GM23338 (cell line): ENCODE data around the gene STON2. TPM values are rescaled to one million over a fixed set of nuclear protein-coding genes. Genes with fewer than 3 reads are reported as not detected.

Experiments used
- ATAC-seq: fragments of 200-7000 bp; cut with Tn5 transposase; 3 replicates; pipeline ENCODE4 v1.9.1; 2020
- DNase-seq: peaks from one replicate; pipeline ENCODE4 v3.0.0-alpha.2; 2015; ENCODE audit warnings: low spot score
- H2AFZ ChIP-seq: fragments of 200-600 bp; sonication (generic); 2 replicates; pipeline ENCODE4 v1.8.0; 2016; ENCODE audit warnings: antibody characterized with exemption, mild to moderate bottlenecking, moderate library complexity
- H3F3A ChIP-seq: fragments of 200-600 bp; sonication (generic); replicated peaks from 2 replicates; pipeline ENCODE4 v1.8.0; 2017; ENCODE audit warnings: antibody characterized with exemption, mixed run types, low read depth
- H3K27ac ChIP-seq: fragments of 200-600 bp; sonication (generic); 2 replicates; pipeline ENCODE4 v1.6.1; 2016; ENCODE audit warnings: low read depth
- H3K27me3 ChIP-seq: fragments of 200-600 bp; sonication (generic); 2 replicates; pipeline ENCODE4 v1.8.0; 2016; ENCODE audit warnings: mild to moderate bottlenecking, mixed run types, moderate library complexity; ENCODE audit not compliant: insufficient read depth
- H3K36me3 ChIP-seq: fragments of 200-600 bp; sonication (generic); 2 replicates; pipeline ENCODE4 v1.8.0; 2016; ENCODE audit warnings: mild to moderate bottlenecking; ENCODE audit not compliant: insufficient read depth
- H3K4me1 ChIP-seq: fragments of 200-600 bp; sonication (generic); 2 replicates; pipeline ENCODE4 v1.8.0; 2016; ENCODE audit warnings: mild to moderate bottlenecking, moderate library complexity; ENCODE audit not compliant: insufficient read depth
- H3K4me2 ChIP-seq: fragments of 200-600 bp; sonication (generic); 2 replicates; pipeline ENCODE4 v1.7.1; 2017; ENCODE audit warnings: mixed run types
- H3K4me3 ChIP-seq: fragments of 200-600 bp; sonication (generic); 2 replicates; pipeline ENCODE4 v1.6.1; 2016; ENCODE audit warnings: mixed run types
- H3K79me2 ChIP-seq: fragments of 200-600 bp; sonication (generic); replicated peaks from 2 replicates; pipeline ENCODE4 v1.8.0; 2017; ENCODE audit warnings: mild to moderate bottlenecking; ENCODE audit not compliant: insufficient read depth
- H3K9me2 ChIP-seq: fragments of 200-600 bp; sonication (generic); 2 replicates; pipeline ENCODE4 v1.8.0; 2017; ENCODE audit not compliant: insufficient read depth
- H4K20me1 ChIP-seq: fragments of 200-600 bp; sonication (generic); replicated peaks from 2 replicates; pipeline ENCODE4 v1.8.0; 2017; ENCODE audit warnings: mild to moderate bottlenecking; ENCODE audit not compliant: insufficient read depth
- H3K27ac Mint-ChIP-seq: 2 replicates; pipeline ENCODE4 v1.8.0; 2020; ENCODE audit warnings: inconsistent platforms, mild to moderate bottlenecking, moderate library complexity, mixed read lengths
- H3K27me3 Mint-ChIP-seq: 3 replicates; pipeline ENCODE4 v1.8.0; 2022; ENCODE audit warnings: low read depth, mild to moderate bottlenecking, moderate library complexity, mixed read lengths, inconsistent platforms; ENCODE audit not compliant: insufficient read depth, poor library complexity
- H3K36me3 Mint-ChIP-seq: 3 replicates; pipeline ENCODE4 v1.8.0; 2021; ENCODE audit warnings: low read depth, mild to moderate bottlenecking, inconsistent platforms, moderate library complexity, mixed read lengths
- H3K4me1 Mint-ChIP-seq: 3 replicates; pipeline ENCODE4 v1.8.0; 2020; ENCODE audit warnings: mild to moderate bottlenecking, inconsistent platforms, mixed read lengths
- H3K4me3 Mint-ChIP-seq: 3 replicates; pipeline ENCODE4 v1.8.0; 2021; ENCODE audit warnings: moderate library complexity, mild to moderate bottlenecking, inconsistent platforms, mixed read lengths
- H3K9me3 Mint-ChIP-seq: 3 replicates; pipeline ENCODE4 v1.8.0; 2020; ENCODE audit warnings: moderate library complexity, mild to moderate bottlenecking, inconsistent platforms, mixed read lengths
- CREB1 ChIP-seq: fragments of 250-450 bp; sonication (Bioruptor Pico); IDR thresholded peaks from 2 replicates; pipeline ENCODE4 v1.5.0; 2020; ENCODE audit warnings: low read depth, mild to moderate bottlenecking, moderate library complexity
- EZH2phosphoT487 ChIP-seq: fragments of 200-600 bp; sonication (generic); IDR thresholded peaks from one replicate; pipeline ENCODE4 v1.8.1; 2018; ENCODE audit warnings: antibody characterized with exemption; ENCODE audit not compliant: unreplicated experiment
- JUNB ChIP-seq: IDR thresholded peaks from one replicate; pipeline ENCODE4 v1.6.1; 2016; ENCODE audit warnings: antibody characterized with exemption; ENCODE audit not compliant: unreplicated experiment
- POLR2AphosphoS5 ChIP-seq: IDR thresholded peaks from 2 replicates; pipeline ENCODE4 v1.6.1; 2016; ENCODE audit warnings: antibody characterized with exemption, low read depth
- STAT1 ChIP-seq: IDR thresholded peaks from one replicate; pipeline ENCODE4 v1.6.1; 2016; ENCODE audit warnings: antibody characterized with exemption; ENCODE audit not compliant: unreplicated experiment
- ZNF114 ChIP-seq: fragments of 250-450 bp; sonication (Bioruptor Pico); IDR thresholded peaks from 2 replicates; pipeline ENCODE4 v1.5.0; 2020; ENCODE audit warnings: mild to moderate bottlenecking, moderate library complexity
- polyA plus RNA-seq: library from polyadenylated mRNA; unstranded; fragments of >200 nt; fragmentation: Nextera tagmentation; extraction: Ambion mirVana; gene quantifications from 2 replicates; pipeline ENCODE4 v1.2.1, GENCODE V29; 2016
- total RNA-seq: library from RNA; depleted of rRNA; stranded (reverse); fragments of >200 nt; shearing (Covaris generic); gene quantifications from 2 replicates; pipeline ENCODE4 v1.2.3, GENCODE V29; 2014
- TF ChIP-seq, protein P1 (sequence below): fragments of 250-450 bp; sonication (Bioruptor Pico); IDR thresholded peaks from 2 replicates; pipeline ENCODE4 v1.5.0; 2020; ENCODE audit warnings: mild to moderate bottlenecking, moderate library complexity
- TF ChIP-seq, protein P2 (sequence below), 2 experiments: fragments of 200-600 bp in 1 of 2; sonication (generic) in 1 of 2; conservative IDR thresholded peaks; 2 replicates each; pipeline versions ENCODE4 v1.5.1 to v1.6.1; 2016 to 2017; ENCODE audit warnings: antibody characterized with exemption in 2 of 2, low read depth in 2 of 2, mild to moderate bottlenecking in 2 of 2, moderate library complexity in 1 of 2
- TF ChIP-seq, protein P3 (sequence below): IDR thresholded peaks from one replicate; pipeline ENCODE4 v1.6.1; 2018; ENCODE audit warnings: antibody characterized with exemption; ENCODE audit not compliant: unreplicated experiment

Gene STON2
- total and polyA plus RNA-seq, 2 experiments from 2014 or later, result 8.2 to 71.0 TPM

DNA sequence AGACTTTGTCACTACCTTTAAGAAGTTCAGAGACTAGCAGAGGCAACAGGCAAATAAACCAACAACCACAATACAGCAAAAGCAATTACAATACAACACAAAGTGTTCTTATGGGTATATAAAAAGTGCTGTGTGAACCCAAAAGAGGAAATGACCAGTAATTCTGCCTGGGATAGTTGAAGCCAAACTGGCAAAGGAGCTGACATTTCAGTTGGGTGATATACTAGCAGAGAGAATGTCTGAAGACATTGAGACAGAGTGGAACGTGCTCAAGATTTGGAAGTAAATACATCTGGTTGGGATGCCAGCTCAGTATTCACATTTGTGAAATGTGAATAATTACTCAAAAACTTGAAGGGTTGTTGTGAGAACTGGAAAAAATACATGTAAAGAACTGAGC, 98.8 kb downstream of the STON2 start (continued):
- TF ChIP-seq, protein P1, sequence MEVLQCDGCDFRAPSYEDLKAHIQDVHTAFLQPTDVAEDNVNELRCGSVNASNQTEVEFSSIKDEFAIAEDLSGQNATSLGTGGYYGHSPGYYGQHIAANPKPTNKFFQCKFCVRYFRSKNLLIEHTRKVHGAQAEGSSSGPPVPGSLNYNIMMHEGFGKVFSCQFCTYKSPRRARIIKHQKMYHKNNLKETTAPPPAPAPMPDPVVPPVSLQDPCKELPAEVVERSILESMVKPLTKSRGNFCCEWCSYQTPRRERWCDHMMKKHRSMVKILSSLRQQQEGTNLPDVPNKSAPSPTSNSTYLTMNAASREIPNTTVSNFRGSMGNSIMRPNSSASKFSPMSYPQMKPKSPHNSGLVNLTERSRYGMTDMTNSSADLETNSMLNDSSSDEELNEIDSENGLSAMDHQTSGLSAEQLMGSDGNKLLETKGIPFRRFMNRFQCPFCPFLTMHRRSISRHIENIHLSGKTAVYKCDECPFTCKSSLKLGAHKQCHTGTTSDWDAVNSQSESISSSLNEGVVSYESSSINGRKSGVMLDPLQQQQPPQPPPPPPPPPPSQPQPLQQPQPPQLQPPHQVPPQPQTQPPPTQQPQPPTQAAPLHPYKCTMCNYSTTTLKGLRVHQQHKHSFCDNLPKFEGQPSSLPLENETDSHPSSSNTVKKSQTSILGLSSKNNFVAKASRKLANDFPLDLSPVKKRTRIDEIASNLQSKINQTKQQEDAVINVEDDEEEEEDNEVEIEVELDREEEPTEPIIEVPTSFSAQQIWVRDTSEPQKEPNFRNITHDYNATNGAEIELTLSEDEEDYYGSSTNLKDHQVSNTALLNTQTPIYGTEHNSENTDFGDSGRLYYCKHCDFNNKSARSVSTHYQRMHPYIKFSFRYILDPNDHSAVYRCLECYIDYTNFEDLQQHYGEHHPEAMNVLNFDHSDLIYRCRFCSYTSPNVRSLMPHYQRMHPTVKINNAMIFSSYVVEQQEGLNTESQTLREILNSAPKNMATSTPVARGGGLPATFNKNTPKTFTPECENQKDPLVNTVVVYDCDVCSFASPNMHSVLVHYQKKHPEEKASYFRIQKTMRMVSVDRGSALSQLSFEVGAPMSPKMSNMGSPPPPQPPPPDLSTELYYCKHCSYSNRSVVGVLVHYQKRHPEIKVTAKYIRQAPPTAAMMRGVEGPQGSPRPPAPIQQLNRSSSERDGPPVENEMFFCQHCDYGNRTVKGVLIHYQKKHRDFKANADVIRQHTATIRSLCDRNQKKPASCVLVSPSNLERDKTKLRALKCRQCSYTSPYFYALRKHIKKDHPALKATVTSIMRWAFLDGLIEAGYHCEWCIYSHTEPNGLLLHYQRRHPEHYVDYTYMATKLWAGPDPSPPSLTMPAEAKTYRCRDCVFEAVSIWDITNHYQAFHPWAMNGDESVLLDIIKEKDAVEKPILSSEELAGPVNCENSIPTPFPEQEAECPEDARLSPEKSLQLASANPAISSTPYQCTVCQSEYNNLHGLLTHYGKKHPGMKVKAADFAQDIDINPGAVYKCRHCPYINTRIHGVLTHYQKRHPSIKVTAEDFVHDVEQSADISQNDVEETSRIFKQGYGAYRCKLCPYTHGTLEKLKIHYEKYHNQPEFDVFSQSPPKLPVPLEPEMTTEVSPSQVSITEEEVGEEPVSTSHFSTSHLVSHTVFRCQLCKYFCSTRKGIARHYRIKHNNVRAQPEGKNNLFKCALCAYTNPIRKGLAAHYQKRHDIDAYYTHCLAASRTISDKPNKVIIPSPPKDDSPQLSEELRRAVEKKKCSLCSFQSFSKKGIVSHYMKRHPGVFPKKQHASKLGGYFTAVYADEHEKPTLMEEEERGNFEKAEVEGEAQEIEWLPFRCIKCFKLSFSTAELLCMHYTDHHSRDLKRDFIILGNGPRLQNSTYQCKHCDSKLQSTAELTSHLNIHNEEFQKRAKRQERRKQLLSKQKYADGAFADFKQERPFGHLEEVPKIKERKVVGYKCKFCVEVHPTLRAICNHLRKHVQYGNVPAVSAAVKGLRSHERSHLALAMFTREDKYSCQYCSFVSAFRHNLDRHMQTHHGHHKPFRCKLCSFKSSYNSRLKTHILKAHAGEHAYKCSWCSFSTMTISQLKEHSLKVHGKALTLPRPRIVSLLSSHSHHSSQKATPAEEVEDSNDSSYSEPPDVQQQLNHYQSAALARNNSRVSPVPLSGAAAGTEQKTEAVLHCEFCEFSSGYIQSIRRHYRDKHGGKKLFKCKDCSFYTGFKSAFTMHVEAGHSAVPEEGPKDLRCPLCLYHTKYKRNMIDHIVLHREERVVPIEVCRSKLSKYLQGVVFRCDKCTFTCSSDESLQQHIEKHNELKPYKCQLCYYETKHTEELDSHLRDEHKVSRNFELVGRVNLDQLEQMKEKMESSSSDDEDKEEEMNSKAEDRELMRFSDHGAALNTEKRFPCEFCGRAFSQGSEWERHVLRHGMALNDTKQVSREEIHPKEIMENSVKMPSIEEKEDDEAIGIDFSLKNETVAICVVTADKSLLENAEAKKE, result no peak
- no peak for TF ChIP-seq CREB1
- no peak for TF ChIP-seq JUNB
- no peak for TF ChIP-seq POLR2AphosphoS5
- TF ChIP-seq, protein P2, sequence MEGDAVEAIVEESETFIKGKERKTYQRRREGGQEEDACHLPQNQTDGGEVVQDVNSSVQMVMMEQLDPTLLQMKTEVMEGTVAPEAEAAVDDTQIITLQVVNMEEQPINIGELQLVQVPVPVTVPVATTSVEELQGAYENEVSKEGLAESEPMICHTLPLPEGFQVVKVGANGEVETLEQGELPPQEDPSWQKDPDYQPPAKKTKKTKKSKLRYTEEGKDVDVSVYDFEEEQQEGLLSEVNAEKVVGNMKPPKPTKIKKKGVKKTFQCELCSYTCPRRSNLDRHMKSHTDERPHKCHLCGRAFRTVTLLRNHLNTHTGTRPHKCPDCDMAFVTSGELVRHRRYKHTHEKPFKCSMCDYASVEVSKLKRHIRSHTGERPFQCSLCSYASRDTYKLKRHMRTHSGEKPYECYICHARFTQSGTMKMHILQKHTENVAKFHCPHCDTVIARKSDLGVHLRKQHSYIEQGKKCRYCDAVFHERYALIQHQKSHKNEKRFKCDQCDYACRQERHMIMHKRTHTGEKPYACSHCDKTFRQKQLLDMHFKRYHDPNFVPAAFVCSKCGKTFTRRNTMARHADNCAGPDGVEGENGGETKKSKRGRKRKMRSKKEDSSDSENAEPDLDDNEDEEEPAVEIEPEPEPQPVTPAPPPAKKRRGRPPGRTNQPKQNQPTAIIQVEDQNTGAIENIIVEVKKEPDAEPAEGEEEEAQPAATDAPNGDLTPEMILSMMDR (conservative IDR thresholded peaks at IDR 0.05; ENCODE audit: low read depth in 2 of 2), result no peak

DNA sequence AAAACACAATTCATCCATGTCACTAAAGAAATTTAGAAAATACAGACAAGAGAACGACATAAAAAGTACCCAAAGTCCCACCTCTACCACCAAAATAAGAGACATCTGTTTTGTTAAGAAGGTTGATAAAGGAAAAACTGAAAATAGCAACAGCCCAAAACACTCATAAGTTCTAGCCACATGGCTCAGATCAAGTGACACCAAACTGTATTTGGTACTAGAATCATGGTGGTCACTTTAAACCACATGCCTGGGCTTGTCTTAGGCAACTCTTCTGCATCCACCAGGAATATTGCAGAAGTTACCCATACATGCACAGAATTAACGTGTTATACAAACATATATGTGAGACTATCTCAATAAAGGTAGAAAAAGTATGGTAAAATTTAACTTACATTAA, 101.2 kb downstream of the STON2 start:
- H3K9me3 Mint-ChIP-seq, result no peaks in the 10 kb centered on the region
- H3K27ac ChIP-seq, result no peak overlapping the region
- no peak for ATAC-seq
- H3K79me2 ChIP-seq, result peaks cover 6% of the 10 kb centered on the region; the same call in 1 of the 2 replicates
- H3K4me1 Mint-ChIP-seq, result peaks cover 7% of the 10 kb centered on the region; the same call in 2 of the 3 replicates
- DNase-seq, result no peak
- H3K4me3 ChIP-seq, result no peak overlapping the region
- no peaks in the 10 kb centered on the region for H3K36me3 ChIP-seq
- no peak overlapping the region for H2AFZ ChIP-seq
- H3K27me3 ChIP-seq, result no peaks in the 10 kb centered on the region
- H3K4me1 ChIP-seq, result 0 out of 2 replicates have a peak, but pooled peaks cover 3% of the 10 kb centered on the region
- H3K4me2 ChIP-seq, result no peak overlapping the region
- no peaks in the 10 kb centered on the region for H3K27me3 Mint-ChIP-seq
- H3F3A ChIP-seq, result no peaks in the 10 kb centered on the region
- H3K4me3 Mint-ChIP-seq, result no peak overlapping the region
- H3K36me3 Mint-ChIP-seq, result no peaks in the 10 kb centered on the region
- no peak overlapping the region for H3K27ac Mint-ChIP-seq
- H3K9me2 ChIP-seq, result peaks cover 4% of the 10 kb centered on the region; the same call in 1 of the 2 replicates
- no peaks in the 10 kb centered on the region for H4K20me1 ChIP-seq
- no peak for TF ChIP-seq STAT1
- no peak for TF ChIP-seq EZH2phosphoT487
- TF ChIP-seq, protein P3, sequence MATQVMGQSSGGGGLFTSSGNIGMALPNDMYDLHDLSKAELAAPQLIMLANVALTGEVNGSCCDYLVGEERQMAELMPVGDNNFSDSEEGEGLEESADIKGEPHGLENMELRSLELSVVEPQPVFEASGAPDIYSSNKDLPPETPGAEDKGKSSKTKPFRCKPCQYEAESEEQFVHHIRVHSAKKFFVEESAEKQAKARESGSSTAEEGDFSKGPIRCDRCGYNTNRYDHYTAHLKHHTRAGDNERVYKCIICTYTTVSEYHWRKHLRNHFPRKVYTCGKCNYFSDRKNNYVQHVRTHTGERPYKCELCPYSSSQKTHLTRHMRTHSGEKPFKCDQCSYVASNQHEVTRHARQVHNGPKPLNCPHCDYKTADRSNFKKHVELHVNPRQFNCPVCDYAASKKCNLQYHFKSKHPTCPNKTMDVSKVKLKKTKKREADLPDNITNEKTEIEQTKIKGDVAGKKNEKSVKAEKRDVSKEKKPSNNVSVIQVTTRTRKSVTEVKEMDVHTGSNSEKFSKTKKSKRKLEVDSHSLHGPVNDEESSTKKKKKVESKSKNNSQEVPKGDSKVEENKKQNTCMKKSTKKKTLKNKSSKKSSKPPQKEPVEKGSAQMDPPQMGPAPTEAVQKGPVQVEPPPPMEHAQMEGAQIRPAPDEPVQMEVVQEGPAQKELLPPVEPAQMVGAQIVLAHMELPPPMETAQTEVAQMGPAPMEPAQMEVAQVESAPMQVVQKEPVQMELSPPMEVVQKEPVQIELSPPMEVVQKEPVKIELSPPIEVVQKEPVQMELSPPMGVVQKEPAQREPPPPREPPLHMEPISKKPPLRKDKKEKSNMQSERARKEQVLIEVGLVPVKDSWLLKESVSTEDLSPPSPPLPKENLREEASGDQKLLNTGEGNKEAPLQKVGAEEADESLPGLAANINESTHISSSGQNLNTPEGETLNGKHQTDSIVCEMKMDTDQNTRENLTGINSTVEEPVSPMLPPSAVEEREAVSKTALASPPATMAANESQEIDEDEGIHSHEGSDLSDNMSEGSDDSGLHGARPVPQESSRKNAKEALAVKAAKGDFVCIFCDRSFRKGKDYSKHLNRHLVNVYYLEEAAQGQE, result no peak
- TF ChIP-seq ZNF114, result no peak
- TF ChIP-seq, protein P2 (conservative IDR thresholded peaks at IDR 0.05; ENCODE audit: low read depth in 2 of 2), result no peak
